ENCODE results near the gene CFLAR. TPM values are rescaled to one million over a fixed set of nuclear protein-coding genes. Genes with fewer than 3 reads are reported as not detected.

CFLAR gene
- total and polyA plus RNA-seq, 2 of the 13 experiments (the other 11 are each of a cell fraction or from before 2014, with no cell fraction given): 43.8 to 92.1 TPM

GRCh38 chr2:201130524-201131186 is 14.7 kb downstream of the CFLAR start (continued):
- TF ChIP-seq AHDC1 (CRISPR knock-in tag; IDR thresholded peaks at IDR 0.05; ENCODE audit: borderline replicate concordance): no peak
- no peak for TF ChIP-seq ATF3 (CRISPR knock-in tag; IDR thresholded peaks at IDR 0.05)
- no peak for TF ChIP-seq GMEB2 (CRISPR knock-in tag; IDR thresholded peaks at IDR 0.05; ENCODE audit: low read depth)
- no peak for TF ChIP-seq ZNF224 (CRISPR knock-in tag; IDR thresholded peaks at IDR 0.05)
